OCI-LY3 (cell line): ENCODE results near the gene KANSL1.

Experiments used
- H2AFZ ChIP-seq: fragments of 200-600, 300-600 bp; shearing (Covaris generic); 2 replicates; pipeline ENCODE4 v1.6.0; 2014; ENCODE audit warnings: antibody characterized with exemption, low read depth, low read length
- H3K27ac ChIP-seq: fragments of 200-600, 300-600 bp; sonication (generic); 2 replicates; pipeline ENCODE4 v1.5.1; 2014; ENCODE audit warnings: mild to moderate bottlenecking, low read length, moderate library complexity, mixed read lengths
- H3K27me3 ChIP-seq: fragments of 200-600, 300-600 bp; sonication (generic); 2 replicates; pipeline ENCODE4 v1.6.1; 2014; ENCODE audit warnings: low read depth, low read length, mixed read lengths
- H3K36me3 ChIP-seq: fragments of 200-600, 300-600 bp; sonication (generic); replicated peaks from 2 replicates; pipeline ENCODE3; 2014; ENCODE audit warnings: low read depth, low read length, mixed read lengths
- H3K4me1 ChIP-seq: fragments of 300-600, 200-600 bp; sonication (generic); 2 replicates; pipeline ENCODE4 v1.6.1; 2014; ENCODE audit warnings: low read length, mixed read lengths
- H3K4me2 ChIP-seq: fragments of 200-600, 300-600 bp; sonication (generic); 2 replicates; pipeline ENCODE4 v1.6.1; 2014; ENCODE audit warnings: low read length, mixed read lengths
- H3K4me3 ChIP-seq: fragments of 300-600, 200-600 bp; sonication (generic); 2 replicates; pipeline ENCODE4 v1.5.1; 2014; ENCODE audit warnings: antibody characterized with exemption, mild to moderate bottlenecking, low read length, moderate library complexity
- H3K79me2 ChIP-seq: fragments of 300-600, 200-600 bp; shearing (Covaris generic); 2 replicates; pipeline ENCODE4 v1.6.1; 2014; ENCODE audit warnings: mild to moderate bottlenecking, low read length, mixed read lengths
- H3K9ac ChIP-seq: fragments of 300-600, 200-600 bp; shearing (Covaris generic); 2 replicates; pipeline ENCODE4 v1.6.0; 2014; ENCODE audit warnings: mild to moderate bottlenecking, low read length, moderate library complexity
- H3K9me3 ChIP-seq: fragments of 200-600, 300-600 bp; shearing (Covaris generic); 2 replicates; pipeline ENCODE4 v1.6.1; 2014; ENCODE audit warnings: low read length, mixed read lengths; ENCODE audit not compliant: insufficient read depth
- H4K20me1 ChIP-seq: fragments of 200-600, 300-600 bp; sonication (generic); 2 replicates; pipeline ENCODE4 v1.6.1; 2016; ENCODE audit warnings: low read length, mixed read lengths; ENCODE audit not compliant: insufficient read depth
- CTCF ChIP-seq: fragments of 200-600, 300-600 bp; sonication (generic); IDR thresholded peaks from 2 replicates; pipeline ENCODE4 v1.5.1; 2014; ENCODE audit warnings: antibody characterized with exemption, low read length, low read depth
- EZH2phosphoT487 ChIP-seq: fragments of 200-600 bp; shearing (Covaris generic); IDR thresholded peaks from 2 replicates; pipeline ENCODE4 v1.6.1; 2018; ENCODE audit warnings: antibody characterized with exemption, mixed run types, low read depth

The KANSL1 gene

GRCh38 chr17:46179375-46179999 lies 13.7 kb downstream of the KANSL1 start:
- TF ChIP-seq CTCF (no peak), EZH2phosphoT487 (no peak)
- H3K4me3 ChIP-seq = no peak overlapping the region
- peaks cover 98% of the 10 kb centered on the region for H4K20me1 ChIP-seq
- no peaks in the 10 kb centered on the region for H3K9me3 ChIP-seq
- peaks cover 33% of the 10 kb centered on the region for H3K4me1 ChIP-seq
- H2AFZ ChIP-seq = no peak overlapping the region
- no peaks in the 10 kb centered on the region for H3K36me3 ChIP-seq
- no peak overlapping the region for H3K9ac ChIP-seq
- no peaks in the 10 kb centered on the region for H3K27me3 ChIP-seq
- H3K4me2 ChIP-seq = no peak overlapping the region
- peaks cover 100% of the 10 kb centered on the region for H3K79me2 ChIP-seq
- H3K27ac ChIP-seq = no peak overlapping the region

DNA sequence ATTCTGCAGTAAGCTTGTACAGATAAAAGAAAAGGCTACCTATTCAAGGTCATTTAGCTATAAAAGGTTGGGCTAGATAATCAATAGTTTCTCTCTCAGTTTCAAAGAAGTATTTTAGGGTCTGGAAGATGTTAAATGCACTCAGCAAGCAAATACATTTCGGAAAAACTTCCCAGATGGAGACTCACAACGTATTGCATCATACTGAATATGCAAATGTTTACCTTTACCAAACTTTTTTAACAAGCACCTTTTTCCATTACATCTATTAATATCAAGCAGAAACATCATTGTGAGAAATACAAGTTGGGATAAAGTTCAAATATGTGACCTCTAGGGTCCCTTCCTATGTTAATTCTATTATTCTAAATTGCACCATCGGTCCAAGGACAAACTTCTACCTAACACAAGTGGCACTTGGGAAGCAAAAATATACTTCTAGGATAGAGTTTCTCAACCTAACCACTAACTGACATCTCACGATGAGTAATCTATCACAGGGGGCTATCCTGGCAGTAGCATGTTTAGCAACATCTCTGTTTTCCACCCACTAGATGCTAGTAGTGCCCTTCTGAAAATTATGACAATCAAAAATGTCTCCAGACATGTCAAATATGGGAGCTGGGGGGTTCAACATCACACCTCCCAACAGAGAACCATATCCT lies 14.5 kb downstream of the KANSL1 start:
- H3K9ac ChIP-seq = no peak overlapping the region
- no peaks in the 10 kb centered on the region for H3K36me3 ChIP-seq
- H3K4me2 ChIP-seq = no peak overlapping the region
- H3K27me3 ChIP-seq = no peaks in the 10 kb centered on the region
- no peaks in the 10 kb centered on the region for H3K9me3 ChIP-seq
- TF ChIP-seq CTCF = no peak
- no peak for TF ChIP-seq EZH2phosphoT487
- no peak overlapping the region for H3K27ac ChIP-seq
- peaks cover 100% of the 10 kb centered on the region for H3K79me2 ChIP-seq
- no peak overlapping the region for H3K4me3 ChIP-seq
- H2AFZ ChIP-seq = no peak overlapping the region
- H3K4me1 ChIP-seq = peaks cover 33% of the 10 kb centered on the region
- peaks cover 98% of the 10 kb centered on the region for H4K20me1 ChIP-seq

- no peaks in the 10 kb centered on the region for H3K27me3 ChIP-seq
- H4K20me1 ChIP-seq = peaks cover 98% of the 10 kb centered on the region
- H3K4me2 ChIP-seq = peak overlapping the region; percentile 25
- no peak overlapping the region for H3K4me3 ChIP-seq
- TF ChIP-seq EZH2phosphoT487 (no peak), CTCF (no peak)
- no peak overlapping the region for H2AFZ ChIP-seq
- H3K27ac ChIP-seq = no peak overlapping the region
- no peak overlapping the region for H3K9ac ChIP-seq
- H3K9me3 ChIP-seq = no peaks in the 10 kb centered on the region
- H3K36me3 ChIP-seq = peaks cover 4% of the 10 kb centered on the region
- H3K79me2 ChIP-seq = peaks cover 100% of the 10 kb centered on the region
- peaks cover 24% of the 10 kb centered on the region for H3K4me1 ChIP-seq
Measured at GRCh38 chr17:46176975-46177374, 16.3 kb downstream of the KANSL1 start.

DNA sequence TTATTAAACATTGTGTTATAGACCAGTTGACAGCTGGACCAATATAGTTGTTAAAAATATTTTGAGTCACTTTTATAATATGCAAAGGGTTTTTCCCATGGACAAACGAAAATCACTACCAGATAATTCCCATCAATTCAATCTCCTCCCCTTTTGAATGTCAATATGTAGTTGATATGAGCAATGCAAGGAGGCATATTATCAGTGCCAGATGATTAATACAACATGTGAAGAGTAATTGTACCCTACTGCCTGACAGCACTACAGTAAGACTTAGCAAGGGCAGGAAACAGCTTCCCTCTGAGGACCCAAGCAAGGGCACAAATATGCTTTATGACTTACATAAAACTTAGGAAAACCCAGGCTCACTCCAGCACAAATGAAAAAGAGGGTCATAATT lies 17.3 kb downstream of the KANSL1 start:
- Histone ChIP-seq H3K9ac (no peak overlapping the region), H3K4me1 (peaks cover 20% of the 10 kb centered on the region), H2AFZ (no peak overlapping the region), H3K27ac (no peak overlapping the region), H3K9me3 (no peaks in the 10 kb centered on the region), H4K20me1 (peaks cover 98% of the 10 kb centered on the region), H3K36me3 (peaks cover 14% of the 10 kb centered on the region), H3K4me2 (no peak overlapping the region), H3K4me3 (no peak overlapping the region), H3K27me3 (no peaks in the 10 kb centered on the region), H3K79me2 (peaks cover 100% of the 10 kb centered on the region)
- TF ChIP-seq CTCF (no peak), EZH2phosphoT487 (no peak)
